GM19324 (cell line): ENCODE results near the gene ITGA2.
A peak's percentile ranks its signal among the peaks of the same experiment; 100 is the strongest.

Experiments
- ATAC-seq: cut with Tn5 transposase; IDR thresholded peaks from one replicate; pipeline ENCODE4 v1.9.1; 2021; ENCODE audit warnings: mild to moderate bottlenecking, moderate library complexity; ENCODE audit not compliant: unreplicated experiment, low FRiP score

Gene ITGA2

GRCh38 chr5:52987711-52988331 lies 1.3 kb upstream of the ITGA2 start:
- no peak for ATAC-seq

DNA sequence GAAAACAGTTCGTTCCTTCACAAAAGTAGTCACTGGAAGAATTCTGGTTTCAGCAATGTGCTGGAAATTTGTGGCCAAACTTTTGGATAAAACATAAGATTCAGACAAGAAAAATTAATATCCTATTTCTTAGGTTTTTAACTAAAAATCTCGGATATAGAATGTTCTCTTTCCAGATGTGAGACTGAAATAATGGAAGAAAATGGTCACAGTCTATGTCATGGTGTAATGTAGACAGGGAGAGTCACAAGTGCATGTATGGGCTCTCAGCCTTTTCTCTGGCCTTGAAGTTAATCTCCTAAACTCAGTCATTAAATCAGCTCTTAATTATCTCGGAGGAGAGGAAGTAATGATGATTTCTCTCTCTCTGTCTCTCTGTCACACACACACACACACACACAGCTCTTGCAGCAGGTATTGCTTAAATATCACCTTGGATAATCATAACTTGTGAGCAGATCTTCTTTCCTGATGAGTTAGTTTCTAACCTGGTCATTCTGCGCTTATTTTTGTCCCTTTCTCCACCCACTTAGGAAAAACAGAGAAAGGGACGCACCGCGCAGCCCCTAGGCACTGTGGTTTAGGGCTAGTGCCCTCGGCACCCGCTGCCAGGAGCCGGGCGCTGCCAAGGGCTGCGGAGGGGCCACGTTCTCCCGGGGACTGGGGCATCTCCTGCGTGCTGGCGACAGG lies 672 bp upstream of the ITGA2 start:
- no peak for ATAC-seq

- no peak for ATAC-seq
Observed at GRCh38 chr5:52989781-52990527, 802 bp downstream of the ITGA2 start.

DNA sequence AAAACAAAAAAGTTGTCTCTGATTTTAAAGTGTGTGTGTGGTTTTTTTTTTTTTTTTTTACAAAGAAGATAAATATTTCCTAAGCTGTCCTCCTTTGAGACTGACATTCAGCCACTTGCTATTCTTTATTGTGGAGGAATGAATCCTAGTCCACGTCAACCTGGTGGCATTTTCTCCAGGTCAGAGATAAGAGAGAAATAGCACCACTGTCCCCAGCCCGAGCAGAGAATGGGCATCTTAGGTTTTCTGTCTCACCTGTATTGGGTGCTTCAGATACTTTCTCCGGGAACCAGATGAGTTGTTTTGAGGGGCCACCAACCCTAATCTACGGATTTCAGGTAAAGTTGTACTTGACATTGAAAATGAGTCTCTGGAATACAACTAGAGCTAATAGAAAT lies 1.4 kb downstream of the ITGA2 start:
- no peak for ATAC-seq

DNA sequence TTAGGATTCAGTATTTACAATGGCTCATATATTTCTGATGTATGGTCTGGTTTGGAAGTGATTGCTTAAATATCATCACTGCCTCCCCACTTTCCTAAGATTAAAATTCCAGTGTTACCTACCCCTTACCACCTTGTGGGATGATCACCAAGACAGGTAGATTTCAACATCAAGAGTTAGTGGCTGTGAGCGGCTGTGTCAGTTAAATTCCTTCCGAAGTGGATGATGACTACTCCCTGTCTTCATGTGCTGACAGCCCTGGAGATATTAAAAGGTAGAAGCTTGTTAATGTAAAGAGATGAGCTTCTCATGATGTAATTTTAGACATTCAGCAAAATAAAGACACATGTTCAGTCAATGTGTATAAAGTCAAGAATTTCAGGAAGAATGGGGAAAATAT lies 4.2 kb downstream of the ITGA2 start:
- ATAC-seq = no peak

- ATAC-seq = no peak
Observed at GRCh38 chr5:52994266-52994665, 5.1 kb downstream of the ITGA2 start.

GRCh38 chr5:52995095-52995494 lies 5.9 kb downstream of the ITGA2 start:
- ATAC-seq = no peak

DNA sequence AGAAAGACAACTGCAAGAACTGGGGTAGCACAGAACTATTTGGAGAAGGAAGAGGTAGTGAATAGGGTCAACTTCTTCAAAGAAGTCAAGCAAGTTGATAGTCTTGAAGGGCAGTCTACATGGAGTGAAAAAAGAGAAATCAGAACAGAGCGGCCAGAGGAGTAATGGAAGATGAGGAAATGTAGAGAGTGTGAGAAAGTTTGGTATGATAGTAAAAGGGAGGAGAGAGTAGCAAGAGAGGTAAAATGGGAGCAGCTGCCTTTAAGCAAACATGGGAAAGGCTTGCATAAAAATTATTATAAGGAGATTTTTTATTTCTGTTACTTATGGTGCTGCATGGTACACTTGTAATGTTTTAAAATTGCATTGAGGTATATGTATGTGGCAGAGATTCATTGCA lies 6.8 kb downstream of the ITGA2 start:
- ATAC-seq = no peak

GRCh38 chr5:52996979-52997378 lies 7.8 kb downstream of the ITGA2 start:
- no peak for ATAC-seq

GRCh38 chr5:52997424-52997823 lies 8.3 kb downstream of the ITGA2 start:
- ATAC-seq = no peak

DNA sequence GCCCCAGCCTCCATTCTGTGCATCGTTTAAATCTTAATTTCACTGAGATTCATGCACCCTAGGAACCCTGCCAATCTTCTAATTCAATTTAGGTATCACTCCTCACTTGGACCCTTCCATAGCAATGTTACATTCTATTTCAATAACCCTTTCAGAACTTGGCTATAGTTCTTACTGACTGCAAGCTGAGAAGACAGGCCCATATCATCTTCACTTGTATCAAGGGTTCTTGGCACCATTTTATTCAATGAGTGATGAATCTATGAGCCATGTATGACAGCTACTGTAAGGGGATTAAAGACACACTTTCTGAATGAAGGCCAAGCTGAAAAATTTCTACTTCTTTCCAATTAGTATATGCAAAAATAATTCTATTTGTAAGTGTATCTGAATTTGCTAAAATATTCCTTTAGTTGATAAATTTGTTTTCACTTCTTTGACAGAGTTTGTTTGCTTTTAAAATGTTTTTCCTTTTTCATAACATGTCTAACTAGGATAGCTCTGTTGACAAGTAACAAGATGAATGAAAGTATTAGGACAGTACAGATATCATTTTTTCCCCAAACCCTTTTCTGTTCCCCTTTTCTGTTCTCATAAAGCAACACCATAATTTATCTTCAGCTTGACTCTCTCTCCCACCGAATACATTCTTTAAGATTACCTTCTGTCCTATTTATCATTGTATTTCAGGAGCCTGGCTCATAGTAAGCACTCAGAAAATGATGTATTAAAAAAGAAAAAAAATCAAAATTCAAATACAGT lies 9.6 kb downstream of the ITGA2 start:
- ATAC-seq = peak; percentile 57

- ATAC-seq = no peak
Observed at GRCh38 chr5:52999344-52999949, 10.3 kb downstream of the ITGA2 start.

- ATAC-seq = no peak
Observed at GRCh38 chr5:53001541-53001940, 12.4 kb downstream of the ITGA2 start.

GRCh38 chr5:53002491-53002890 lies 13.3 kb downstream of the ITGA2 start:
- no peak for ATAC-seq

DNA sequence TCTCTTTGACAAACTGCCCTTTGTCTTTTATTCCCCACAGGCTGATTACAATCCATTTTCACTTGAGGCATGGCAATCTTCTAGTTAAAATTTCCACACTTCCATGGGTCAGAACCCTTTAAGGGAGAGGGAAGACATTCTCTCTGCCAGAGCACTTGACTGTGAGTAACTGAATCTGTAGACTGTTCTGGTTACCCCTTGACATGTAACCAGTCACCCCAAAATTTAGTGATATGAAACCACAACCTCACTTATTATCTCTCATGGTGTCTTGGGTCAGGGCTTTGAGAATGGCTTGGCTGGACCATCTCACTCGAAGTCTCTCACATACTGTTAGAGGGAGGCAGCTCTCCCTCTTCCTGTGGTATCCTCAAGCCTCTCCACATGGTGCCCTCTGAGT lies 14.0 kb downstream of the ITGA2 start:
- no peak for ATAC-seq

- no peak for ATAC-seq
Observed at GRCh38 chr5:53006911-53007890, 18.0 kb downstream of the ITGA2 start.

GRCh38 chr5:53008751-53009150 lies 19.6 kb downstream of the ITGA2 start:
- ATAC-seq = peak; percentile 88

GRCh38 chr5:53009816-53010215 lies 20.7 kb downstream of the ITGA2 start:
- no peak for ATAC-seq

- ATAC-seq = no peak
Observed at GRCh38 chr5:53010814-53011213, 21.7 kb downstream of the ITGA2 start.
